Germinal center (tissue), 1 donor: Measurements from ENCODE around the gene AMD1.

Experiments
- DNase-seq: peaks from one replicate; pipeline ENCODE4 v3.0.0; 2012; ENCODE audit warnings: mixed read lengths, low spot score

Gene AMD1

GRCh38 chr6:110939429-110940200 is 65.0 kb downstream of the AMD1 start:
- no peak for DNase-seq

- DNase-seq, result no peak
Observed at GRCh38 chr6:110944681-110945151, 70.1 kb downstream of the AMD1 start.
